ENCODE data around the gene NR1I3. TPM values are rescaled to one million over a fixed set of nuclear protein-coding genes. Genes with fewer than 3 reads are reported as not detected.

The NR1I3 gene
- total and polyA plus RNA-seq, 3 experiments from 2014 or later = not detected

GRCh38 chr1:161191971-161192370 is 46.0 kb downstream of the NR1I3 start:
- no peak for DNase-seq
- H3K4me1 Mint-ChIP-seq = peaks cover 46 to 69% (median 53%) of the 10 kb centered on the region in 3 donors
- Histone ChIP-seq H3K27ac (ENCODE audit: low read depth, low read length) (no peak overlapping the region), H3K36me3 (ENCODE audit: insufficient read depth, low read length) (no peaks in the 10 kb centered on the region), H3K4me1 (ENCODE audit: insufficient read depth, low read length) (peaks cover 56% of the 10 kb centered on the region), H3K4me3 (ENCODE audit: low read length) (no peak overlapping the region), H3K27me3 (ENCODE audit: insufficient read depth, low read length, poor library complexity, severe bottlenecking) (no peaks in the 10 kb centered on the region), H3K9me3 (ENCODE audit: low read length) (no peaks in the 10 kb centered on the region)
- peak overlapping the region in 3 of 8 donors; percentile 54 to 76 (median 66) for H3K27ac Mint-ChIP-seq
- peaks cover 0 to 3% of the 10 kb centered on the region in 2 donors for H3K27me3 Mint-ChIP-seq
- ChIA-PET CTCF (interaction anchor here (1.0 to 5.0 kb wide), 17 partner anchors 10 to 208 kb away, joined by 3 to 71 read pairs (median 9); partner anchors contain the start of genes APOA2, B4GALT3, DEDD and FCER1G), POLR2A (interaction anchor here (0.6 to 2.3 kb wide), 4 partner anchors 10 to 39 kb away, joined by 3 to 11 read pairs (median 6); partner anchors contain the start of gene NDUFS2)
- H3K4me3 Mint-ChIP-seq = no peak overlapping the region
- H3K9me3 Mint-ChIP-seq = no peaks in the 10 kb centered on the region
- H3K36me3 Mint-ChIP-seq = peaks cover 0 to 2% (median 0%) of the 10 kb centered on the region in 3 donors

DNA sequence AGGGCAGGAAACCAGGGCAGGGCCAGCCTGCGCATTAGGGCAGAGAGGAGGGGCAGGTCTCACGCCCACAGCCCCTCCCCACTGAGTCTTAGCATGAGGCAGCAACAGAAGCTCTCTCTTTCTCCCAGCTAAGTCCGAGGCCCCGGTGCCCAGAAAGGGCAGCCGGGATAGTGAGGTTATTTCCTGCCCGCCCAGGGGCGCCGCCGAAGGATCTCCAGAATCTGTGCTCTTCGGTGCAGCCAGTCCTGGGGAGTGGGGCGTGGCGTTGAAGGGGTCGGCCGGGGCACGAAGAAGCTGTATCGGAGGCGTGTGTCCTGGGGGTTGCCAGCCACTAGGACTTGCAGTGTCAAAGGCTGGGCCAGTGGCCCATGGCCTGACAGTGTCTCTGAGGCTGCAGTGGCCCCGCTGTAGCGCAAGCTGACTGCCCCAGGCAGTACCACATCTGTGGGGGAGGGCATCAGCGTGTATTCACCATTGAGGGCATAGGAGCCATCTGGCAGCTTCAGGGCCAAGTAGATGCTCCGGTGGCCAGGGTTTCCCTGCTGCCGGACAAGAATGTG is 47.0 kb downstream of the NR1I3 start:
- POLR2A ChIA-PET = interaction anchor here (0.6 to 2.3 kb wide), 4 partner anchors 9 to 38 kb away, joined by 3 to 11 read pairs (median 6); partner anchors contain the start of gene NDUFS2
- peaks cover 54 to 77% (median 62%) of the 10 kb centered on the region in 3 donors for H3K4me1 Mint-ChIP-seq
- H3K27ac ChIP-seq (ENCODE audit: low read depth, low read length) = no peak overlapping the region
- no peaks in the 10 kb centered on the region for H3K36me3 ChIP-seq (ENCODE audit: insufficient read depth, low read length)
- H3K36me3 Mint-ChIP-seq = peaks cover 0 to 2% (median 0%) of the 10 kb centered on the region in 3 donors
- no peaks in the 10 kb centered on the region for H3K27me3 ChIP-seq (ENCODE audit: insufficient read depth, low read length, poor library complexity, severe bottlenecking)
- no peaks in the 10 kb centered on the region for H3K9me3 ChIP-seq (ENCODE audit: low read length)
- CTCF ChIA-PET = interaction anchor here (1.0 to 5.0 kb wide), 13 partner anchors 9 to 209 kb away, joined by 3 to 71 read pairs (median 11); partner anchors contain the start of genes APOA2, B4GALT3, FCER1G and NDUFS2
- peaks cover 0 to 3% of the 10 kb centered on the region in 2 donors for H3K27me3 Mint-ChIP-seq
- no peak overlapping the region for H3K4me3 Mint-ChIP-seq
- H3K27ac Mint-ChIP-seq = no peak overlapping the region
- H3K4me3 ChIP-seq (ENCODE audit: low read length) = no peak overlapping the region
- no peaks in the 10 kb centered on the region for H3K9me3 Mint-ChIP-seq
- no peak for DNase-seq
- peaks cover 65% of the 10 kb centered on the region for H3K4me1 ChIP-seq (ENCODE audit: insufficient read depth, low read length)

GRCh38 chr1:161189036-161189435 is 49.0 kb downstream of the NR1I3 start:
- no peak overlapping the region for H3K4me3 Mint-ChIP-seq
- peaks cover 57 to 78% (median 64%) of the 10 kb centered on the region in 3 donors for H3K4me1 Mint-ChIP-seq
- peak overlapping the region in 7 of 8 donors; percentile 23 to 87 (median 59) for H3K27ac Mint-ChIP-seq
- CTCF ChIA-PET = interaction anchor here (1.1 to 5.0 kb wide), 4 partner anchors 12 to 36 kb away, joined by 3 to 42 read pairs (median 4); partner anchors contain the start of genes B4GALT3 and PPOX
- no peak overlapping the region for H3K27ac ChIP-seq (ENCODE audit: low read depth, low read length)
- H3K27me3 Mint-ChIP-seq = peaks cover 0 to 1% of the 10 kb centered on the region in 2 donors
- H3K9me3 ChIP-seq (ENCODE audit: low read length) = no peaks in the 10 kb centered on the region
- no peaks in the 10 kb centered on the region for H3K9me3 Mint-ChIP-seq
- peaks cover 63% of the 10 kb centered on the region for H3K4me1 ChIP-seq (ENCODE audit: insufficient read depth, low read length)
- H3K27me3 ChIP-seq (ENCODE audit: insufficient read depth, low read length, poor library complexity, severe bottlenecking) = no peaks in the 10 kb centered on the region
- POLR2A ChIA-PET = interaction anchor here (1.5 kb wide), 1 partner anchor 13 kb away, joined by 3 read pairs; the partner anchor contains the start of gene NDUFS2
- peaks cover 0 to 6% (median 0%) of the 10 kb centered on the region in 3 donors for H3K36me3 Mint-ChIP-seq
- no peaks in the 10 kb centered on the region for H3K36me3 ChIP-seq (ENCODE audit: insufficient read depth, low read length)
- no peak overlapping the region for H3K4me3 ChIP-seq (ENCODE audit: low read length)
- no peak for DNase-seq

- peaks cover 0 to 6% (median 0%) of the 10 kb centered on the region in 3 donors for H3K36me3 Mint-ChIP-seq
- H3K9me3 ChIP-seq (ENCODE audit: low read length) = no peaks in the 10 kb centered on the region
- peak overlapping the region; percentile 35 to 97 (median 80) for H3K27ac Mint-ChIP-seq
- CTCF ChIA-PET = interaction anchor here (0.7 to 1.5 kb wide), 4 partner anchors 11 to 37 kb away, joined by 3 to 5 read pairs (median 4); partner anchors contain the start of genes APOA2 and B4GALT3
- H3K27me3 ChIP-seq (ENCODE audit: insufficient read depth, low read length, poor library complexity, severe bottlenecking) = no peaks in the 10 kb centered on the region
- H3K4me1 ChIP-seq (ENCODE audit: insufficient read depth, low read length) = peaks cover 69% of the 10 kb centered on the region
- peaks cover 0 to 1% of the 10 kb centered on the region in 2 donors for H3K27me3 Mint-ChIP-seq
- POLR2A ChIA-PET = no interaction called here
- peaks cover 60 to 80% (median 70%) of the 10 kb centered on the region in 3 donors for H3K4me1 Mint-ChIP-seq
- no peaks in the 10 kb centered on the region for H3K36me3 ChIP-seq (ENCODE audit: insufficient read depth, low read length)
- peak overlapping the region in 3 of 7 donors; percentile 36 to 81 (median 62) for H3K4me3 Mint-ChIP-seq
- no peaks in the 10 kb centered on the region for H3K9me3 Mint-ChIP-seq
- no peak overlapping the region for H3K4me3 ChIP-seq (ENCODE audit: low read length)
- H3K27ac ChIP-seq (ENCODE audit: low read depth, low read length) = no peak overlapping the region
- DNase-seq = no peak
Observed at GRCh38 chr1:161188381-161188780, 49.6 kb downstream of the NR1I3 start.

- ChIA-PET CTCF (interaction anchor here (0.7 to 2.4 kb wide), 2 partner anchors 15 to 38 kb away, joined by 3 to 10 read pairs; partner anchors contain the start of genes NDUFS2 and TOMM40L), POLR2A (interaction anchor here (1.9 kb wide), 1 partner anchor 15 kb away, joined by 7 read pairs; the partner anchor contains the start of gene NDUFS2)
- Histone ChIP-seq H3K27ac (ENCODE audit: low read depth, low read length) (no peak overlapping the region), H3K4me1 (ENCODE audit: insufficient read depth, low read length) (peaks cover 71% of the 10 kb centered on the region), H3K4me3 (ENCODE audit: low read length) (peak overlapping the region; percentile 15), H3K36me3 (ENCODE audit: insufficient read depth, low read length) (no peaks in the 10 kb centered on the region), H3K27me3 (ENCODE audit: insufficient read depth, low read length, poor library complexity, severe bottlenecking) (no peaks in the 10 kb centered on the region), H3K9me3 (ENCODE audit: low read length) (no peaks in the 10 kb centered on the region)
- DNase-seq = no peak
- H3K27ac Mint-ChIP-seq = peak overlapping the region; percentile 73 to 95 (median 89)
- no peaks in the 10 kb centered on the region for H3K9me3 Mint-ChIP-seq
- peaks cover 61 to 79% (median 71%) of the 10 kb centered on the region in 3 donors for H3K4me1 Mint-ChIP-seq
- peaks cover 0 to 1% of the 10 kb centered on the region in 2 donors for H3K27me3 Mint-ChIP-seq
- peak overlapping the region in 4 of 7 donors; percentile 12 to 52 (median 37) for H3K4me3 Mint-ChIP-seq
- H3K36me3 Mint-ChIP-seq = peaks cover 0 to 5% (median 0%) of the 10 kb centered on the region in 3 donors
Observed at GRCh38 chr1:161187311-161187710, 50.7 kb downstream of the NR1I3 start.

- ChIA-PET CTCF (interaction anchor here (0.6 to 2.4 kb wide), 5 partner anchors 16 to 212 kb away, joined by 3 to 10 read pairs (median 4); partner anchors contain the start of genes NDUFS2, PPOX and TOMM40L), POLR2A (interaction anchor here (0.6 to 1.9 kb wide), 7 partner anchors 8 to 351 kb away, joined by 3 to 11 read pairs (median 3); partner anchors contain the start of genes B4GALT3, NDUFS2 and TSTD1)
- peak overlapping the region; percentile 19 for H3K4me3 ChIP-seq (ENCODE audit: low read length)
- peaks cover 69 to 85% (median 81%) of the 10 kb centered on the region in 3 donors for H3K4me1 Mint-ChIP-seq
- no peaks in the 10 kb centered on the region for H3K27me3 ChIP-seq (ENCODE audit: insufficient read depth, low read length, poor library complexity, severe bottlenecking)
- peak overlapping the region; percentile 82 to 94 (median 88) for H3K4me3 Mint-ChIP-seq
- peaks cover 79% of the 10 kb centered on the region for H3K4me1 ChIP-seq (ENCODE audit: insufficient read depth, low read length)
- H3K27ac ChIP-seq (ENCODE audit: low read depth, low read length) = peak overlapping the region; percentile 28
- H3K27me3 Mint-ChIP-seq = peaks cover 0 to 1% of the 10 kb centered on the region in 2 donors
- peaks cover 0 to 5% (median 0%) of the 10 kb centered on the region in 3 donors for H3K36me3 Mint-ChIP-seq
- no peaks in the 10 kb centered on the region for H3K36me3 ChIP-seq (ENCODE audit: insufficient read depth, low read length)
- H3K27ac Mint-ChIP-seq = peak overlapping the region; percentile 58 to 98 (median 90)
- H3K9me3 ChIP-seq (ENCODE audit: low read length) = no peaks in the 10 kb centered on the region
- no peaks in the 10 kb centered on the region for H3K9me3 Mint-ChIP-seq
- DNase-seq = no peak
Observed at GRCh38 chr1:161185732-161186311, 52.2 kb downstream of the NR1I3 start.

GRCh38 chr1:161185282-161185682 is 52.7 kb downstream of the NR1I3 start:
- POLR2A ChIA-PET = interaction anchor here (0.6 to 1.3 kb wide), 5 partner anchors 8 to 351 kb away, joined by 3 to 11 read pairs (median 3); partner anchors contain the start of genes B4GALT3 and TSTD1
- CTCF ChIA-PET = interaction anchor here (0.6 to 2.4 kb wide), 4 partner anchors 17 to 213 kb away, joined by 3 to 10 read pairs (median 6); partner anchors contain the start of genes NDUFS2 and TOMM40L
- peak; percentile 64 to 90 (median 86) for DNase-seq
- Mint-ChIP-seq H3K4me1 (peaks cover 75 to 87% (median 86%) of the 10 kb centered on the region in 3 donors), H3K4me3 (peak overlapping the region; percentile 82 to 94 (median 88)), H3K9me3 (no peaks in the 10 kb centered on the region), H3K27ac (peak overlapping the region; percentile 58 to 98 (median 90)), H3K27me3 (peaks cover 0 to 1% of the 10 kb centered on the region in 2 donors), H3K36me3 (peaks cover 0 to 5% (median 0%) of the 10 kb centered on the region in 3 donors)
- Histone ChIP-seq H3K27me3 (ENCODE audit: insufficient read depth, low read length, poor library complexity, severe bottlenecking) (no peaks in the 10 kb centered on the region), H3K4me3 (ENCODE audit: low read length) (peak overlapping the region; percentile 19), H3K36me3 (ENCODE audit: insufficient read depth, low read length) (no peaks in the 10 kb centered on the region), H3K9me3 (ENCODE audit: low read length) (no peaks in the 10 kb centered on the region), H3K27ac (ENCODE audit: low read depth, low read length) (peak overlapping the region; percentile 28), H3K4me1 (ENCODE audit: insufficient read depth, low read length) (peaks cover 85% of the 10 kb centered on the region)

Data from CD8-positive, alpha-beta memory T cell (primary cell).